HepG2 (cell line): ENCODE measurements around the gene CEP250. TPM values are rescaled to one million over a fixed set of nuclear protein-coding genes. Genes with fewer than 3 reads are reported as not detected.

Source experiments
- ATAC-seq: fragments of 200-7000 bp; cut with Tn5 transposase; 3 replicates; pipeline ENCODE4 v1.9.1; 2020; ENCODE audit warnings: mild to moderate bottlenecking, moderate library complexity
- BruUV-seq: library from RNA; stranded (reverse); fragments of 400-500 nt; replicated peaks from 2 replicates; lab custom pipeline; 2021; lab: Mats Ljungman, UMichigan
- CTCF ChIA-PET: fragments of 300-600 bp; formaldehyde crosslinking; extraction: SDS; loops from one replicate; lab custom pipeline; 2021; ENCODE audit warnings: low total read pairs, inconsistent platforms, low intra/inter-chr PET ratio; lab: Yijun Ruan, JAX
- POLR2A ChIA-PET: fragments of 350-600 bp; sonication (Branson Sonifier 250); formaldehyde crosslinking; loops from one replicate; lab custom pipeline; 2020; ENCODE audit warnings: antibody characterized with exemption, inconsistent platforms; lab: Yijun Ruan, JAX
- DNase-seq: peaks from one replicate; pipeline ENCODE4 v3.0.0-alpha.2; 2015; ENCODE audit warnings: low spot score
- FAIRE-seq: peaks from 3 replicates; lab custom pipeline; 2011; peaks lifted over from hg19 to GRCh38; lab: Jason Lieb, UNC
- H2AFZ ChIP-seq: one replicate; pipeline ENCODE4 v1.6.1; 2011; ENCODE audit warnings: low read length, inconsistent platforms
- H3K27ac ChIP-seq: fragments of 300-600 bp; 3 replicates; pipeline ENCODE4 v1.8.0; 2011; ENCODE audit warnings: mixed run types, mild to moderate bottlenecking, mixed read lengths, low read length, inconsistent platforms; ENCODE audit not compliant: insufficient read depth; ENCODE audit errors: extremely low read length
- H3K27me3 ChIP-seq, 2 experiments: fragments of 200-600 bp in 1 of 2; 2 replicates in 1 of 2; 3 replicates in 1 of 2; pipeline versions ENCODE4 v1.6.0 to v1.8.0; 2011; ENCODE audit warnings: low read length in 2 of 2, mild to moderate bottlenecking in 2 of 2, moderate library complexity in 2 of 2, inconsistent platforms in 1 of 2; ENCODE audit not compliant: insufficient read depth in 2 of 2, control insufficient read depth in 1 of 2
- H3K36me3 ChIP-seq, 2 experiments: fragments of 200-600 bp in 1 of 2; replicated peaks in 1 of 2; 2 replicates in 1 of 2; 3 replicates in 1 of 2; pipeline versions ENCODE4 v1.5.1 to v1.8.0; 2011; ENCODE audit warnings: low read length in 2 of 2, inconsistent platforms in 1 of 2; ENCODE audit not compliant: insufficient read depth in 2 of 2, control insufficient read depth in 1 of 2
- H3K4me1 ChIP-seq: 2 replicates; pipeline ENCODE4 v1.5.1; 2012; ENCODE audit warnings: low read length, inconsistent platforms; ENCODE audit not compliant: insufficient read depth
- H3K4me2 ChIP-seq: 2 replicates; pipeline ENCODE4 v1.6.0; 2011; ENCODE audit warnings: low read depth, low read length, inconsistent platforms
- H3K4me3 ChIP-seq, 3 experiments: fragments of 200-600 bp in 1 of 3; sonication (generic), shearing (Covaris generic) in 1 of 3; replicated peaks in 1 of 3; 2 replicates each; pipeline ENCODE4 v1.5.1; 2011 to 2016; ENCODE audit warnings: low read length in 3 of 3, inconsistent platforms in 2 of 3, low read depth in 2 of 3, mild to moderate bottlenecking in 2 of 3, control low read depth in 1 of 3, mixed read lengths in 1 of 3; ENCODE audit not compliant: insufficient read depth in 1 of 3
- H3K79me2 ChIP-seq: one replicate; pipeline ENCODE4 v1.6.1; 2011; ENCODE audit warnings: low read length, inconsistent platforms; ENCODE audit not compliant: insufficient read depth
- H3K9ac ChIP-seq: 2 replicates; pipeline ENCODE4 v1.6.0; 2011; ENCODE audit warnings: mild to moderate bottlenecking, low read depth, low read length, inconsistent platforms; ENCODE audit not compliant: insufficient read depth
- H3K9me3 ChIP-seq: 2 replicates; pipeline ENCODE4 v1.5.1; 2012; ENCODE audit warnings: mild to moderate bottlenecking, low read length
- H4K20me1 ChIP-seq: 2 replicates; pipeline ENCODE4 v1.6.0; 2011; ENCODE audit warnings: inconsistent platforms, mild to moderate bottlenecking, low read length, moderate library complexity; ENCODE audit not compliant: insufficient read depth
- NRL ChIP-seq: sonication (generic); formaldehyde crosslinking; IDR thresholded peaks from 2 replicates; pipeline ENCODE4 v1.5.0; 2020; ENCODE audit warnings: missing genetic modification reagents, mild to moderate bottlenecking, moderate library complexity, borderline replicate concordance
- PHF8 ChIP-seq: sonication (generic); formaldehyde crosslinking; IDR thresholded peaks from 2 replicates; pipeline ENCODE4 v1.5.0; 2020; ENCODE audit warnings: missing genetic modification reagents
- PITX1 ChIP-seq: sonication (generic); formaldehyde crosslinking; IDR thresholded peaks from 2 replicates; pipeline ENCODE4 v1.5.1; 2020; ENCODE audit warnings: mild to moderate bottlenecking, missing genetic modification reagents
- PPARG ChIP-seq: conservative IDR thresholded peaks from 2 replicates; pipeline ENCODE4 v1.6.1; 2016; ENCODE audit warnings: missing biosample characterization, missing genetic modification reagents
- RAD21 ChIP-seq: fragments of 450-650 bp; formaldehyde crosslinking; IDR thresholded peaks from 2 replicates; pipeline ENCODE4 v1.5.0; 2020; ENCODE audit warnings: mild to moderate bottlenecking
- SALL1 ChIP-seq: sonication (generic); formaldehyde crosslinking; IDR thresholded peaks from 2 replicates; pipeline ENCODE4 v1.8.0; 2022; ENCODE audit warnings: mild to moderate bottlenecking, missing genetic modification reagents
- SNRNP70 ChIP-seq: fragments of 200-400 bp; formaldehyde crosslinking; IDR thresholded peaks from 2 replicates; pipeline ENCODE4 v1.6.1; 2017; ENCODE audit warnings: mild to moderate bottlenecking, low read depth, low read length, moderate library complexity
- ZNF572 ChIP-seq: sonication (generic); formaldehyde crosslinking; IDR thresholded peaks from 2 replicates; pipeline ENCODE4 v1.5.1; 2020; ENCODE audit warnings: mild to moderate bottlenecking, missing genetic modification reagents
- ZNF574 ChIP-seq: sonication (generic); formaldehyde crosslinking; IDR thresholded peaks from 2 replicates; pipeline ENCODE4 v1.4.0; 2020; ENCODE audit warnings: missing genetic modification reagents
- ZSCAN9 ChIP-seq: IDR thresholded peaks from 2 replicates; pipeline ENCODE4 v1.6.1; 2016; ENCODE audit warnings: borderline replicate concordance
- WGBS: methylation state at CpG from one replicate; pipeline ENCODE4 v1.1.6; 2017; ENCODE audit warnings: low lambda C conversion rate; 5-methylcytosine and 5-hydroxymethylcytosine counted together
- in situ Hi-C: cut with HindIII; loops from 2 replicates; pipeline ENCODE4 v1.10.0; 2017; ENCODE audit warnings: low pct_unique_long_range_greater_than_20kb; ENCODE audit not compliant: extremely low pct_ligation_motif_present
- intact Hi-C: fragments of 100-400 bp; cut with micrococcal nuclease; formaldehyde crosslinking; loops from one replicate; pipeline ENCODE4 v1.10.0; 2022; ENCODE audit not compliant: unreplicated experiment
- polyA plus RNA-seq, 8 experiments: library from polyadenylated mRNA; depleted of rRNA in 3 of 8; stranded (reverse) in 7 of 8; unstranded in 1 of 8; fragments of >200 nt; fragmentation: Illumina TruSeq in 4 of 8; extraction: Trizol in 4 of 8; gene quantifications; 2 replicates each; pipeline versions ENCODE4 v1.2.1 to v1.2.3, GENCODE V29; 2011 to 2016; ENCODE audit warnings: low read depth in 4 of 8, missing spikeins in 1 of 8, mixed read lengths in 1 of 8; ENCODE audit not compliant: insufficient read depth in 1 of 8
- total RNA-seq, 5 experiments: library from RNA; depleted of rRNA; stranded (reverse); fragments of >200 nt; fragmentation: Illumina TruSeq; extraction: Trizol; gene quantifications; 2 replicates each; pipeline ENCODE4 v1.2.3, GENCODE V29; 2016; ENCODE audit warnings: low read depth in 1 of 5

Gene CEP250
- total and polyA plus RNA-seq, 2 of the 13 experiments (the other 11 are each of a cell fraction or from before 2014, with no cell fraction given), result 28.8 to 55.3 TPM

- TF ChIP-seq SALL1 (peak; percentile 37; the same call in 1 of the 2 replicates), RAD21 (peak; percentile 74), SNRNP70 (no peak), ZNF574 (CRISPR knock-in tag) (peak; percentile 17; the same call in 1 of the 2 replicates)
These were observed 105.9 kb downstream of the CEP250 start (continued) for GRCh38 chr20:35561268-35561667.

- ATAC-seq, result no peak; the same call in 2 of the 3 replicates
- CTCF ChIA-PET, result interaction anchor here (1.3 kb wide), 1 partner anchor 322 kb away, joined by 6 read pairs; no protein-coding TSS in a partner anchor
- H3K9me3 ChIP-seq, result no peaks in the 10 kb centered on the region
These were observed 106.3 kb downstream of the CEP250 start for GRCh38 chr20:35561671-35562070.

More at GRCh38 chr20:35561671-35562070, 106.3 kb downstream of the CEP250 start:
- H3K27me3 ChIP-seq, result no peaks in the 10 kb centered on the region
- H3K27ac ChIP-seq, result no peak overlapping the region
- H3K4me2 ChIP-seq, result no peak overlapping the region
- intact Hi-C loops, result no loop called here
- H2AFZ ChIP-seq, result no peak overlapping the region
- no peak for DNase-seq
- no peaks in the 10 kb centered on the region for H4K20me1 ChIP-seq
- H3K9ac ChIP-seq, result no peak overlapping the region
- FAIRE-seq, result no peak
- WGBS, result 64% methylated on average over 5 of the region's 5 CpGs
- H3K79me2 ChIP-seq, result no peaks in the 10 kb centered on the region
- peaks cover 9% of the 10 kb centered on the region; the same call in 1 of the 2 replicates for H3K4me1 ChIP-seq
- in situ Hi-C loops, result no loop called here
- TF ChIP-seq PITX1 (CRISPR knock-in tag), result 0 out of 2 replicates have a peak, but pooled peaks have one; percentile 16
- TF ChIP-seq PPARG (CRISPR knock-in tag), result no peak
- TF ChIP-seq NRL (CRISPR knock-in tag), result peak; percentile 48; the same call in 1 of the 2 replicates
- TF ChIP-seq ZSCAN9 (CRISPR knock-in tag), result no peak
- TF ChIP-seq ZNF572, result 0 out of 2 replicates have a peak, but pooled peaks have one; percentile 18
- TF ChIP-seq PHF8, result 0 out of 2 replicates have a peak, but pooled peaks have one; percentile 10
- no TSS peak for BruUV-seq
- H3K4me3 ChIP-seq, result no peak overlapping the region
- POLR2A ChIA-PET, result no interaction called here
- H3K36me3 ChIP-seq, result peaks cover 6 to 22% of the 10 kb centered on the region in 2 experiments
